Forelimb muscle (tissue), 1 donor: ENCODE results near the gene FTL. TPM values are rescaled to one million over a fixed set of nuclear protein-coding genes. Genes with fewer than 3 reads are reported as not detected.

Source experiments
- DNase-seq: peaks from one replicate; pipeline ENCODE4 v3.0.0-alpha.2; 2013; ENCODE audit warnings: low read depth
- polyA plus RNA-seq: library from polyadenylated mRNA; unstranded; fragments of 120-200 nt; gene quantifications from one replicate; pipeline ENCODE4 v1.2.1, GENCODE V29; 2013; ENCODE audit not compliant: insufficient read length

Gene FTL
- polyA plus RNA-seq, 1 donor = 520 TPM

GRCh38 chr19:48991873-48992580, 26.9 kb downstream of the FTL start:
- peak; percentile 44 for DNase-seq

- no peak for DNase-seq
These were observed 27.6 kb downstream of the FTL start for GRCh38 chr19:48992581-48993174.

DNA sequence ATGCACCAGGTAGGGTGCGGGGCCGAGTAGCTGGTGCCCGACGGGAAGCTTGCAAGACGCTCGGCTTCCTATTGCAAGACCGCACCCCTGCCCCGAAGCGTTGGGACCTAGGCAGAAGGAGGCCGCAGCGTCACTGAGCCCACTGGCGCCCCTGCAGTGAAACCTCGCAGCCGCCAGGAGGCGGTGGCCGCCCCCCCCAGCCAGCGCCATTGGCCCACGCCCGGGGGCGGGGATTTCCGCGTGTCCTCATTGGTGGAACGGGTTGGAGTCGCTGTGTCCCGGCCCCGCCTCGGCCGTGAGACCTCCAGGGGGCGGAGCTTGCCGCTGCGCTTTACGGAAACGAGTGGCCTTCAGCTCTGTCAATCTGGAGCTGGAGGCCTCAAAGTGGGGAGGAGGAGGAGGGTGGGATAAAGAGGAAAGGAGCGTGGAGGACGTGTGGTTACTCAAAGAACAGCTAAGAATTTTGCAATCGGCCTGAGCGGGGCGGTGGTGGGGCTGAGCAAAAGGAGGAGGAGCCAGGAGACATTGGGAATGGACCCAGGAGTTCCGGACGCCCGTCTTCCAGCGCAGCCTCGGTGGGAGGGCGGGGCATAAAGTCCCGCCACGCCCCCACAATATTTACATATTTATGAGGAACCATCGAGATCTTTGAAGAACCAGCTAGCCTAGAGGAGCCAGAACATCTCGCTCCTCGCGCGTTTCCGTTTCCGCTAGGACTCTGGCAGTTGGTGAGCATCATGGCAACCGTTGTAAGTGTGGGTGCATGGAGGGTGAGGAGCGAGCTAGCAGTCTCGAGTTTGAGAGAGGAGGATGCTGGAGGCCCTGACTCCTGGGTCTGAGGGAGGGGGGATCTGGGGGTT, 28.3 kb downstream of the FTL start, which contains the start of the genes GYS1 and RUVBL2:
Gene GYS1 (minus strand): TSS at position 135 of the 860 bp plus-strand sequence. CDS start 197 bp downstream, outside the sequence.
Gene RUVBL2 (plus strand): TSS at position 713 of the 860 bp plus-strand sequence. CDS start 25 bp downstream, at position 738.
- DNase-seq = peak; percentile 98

DNA sequence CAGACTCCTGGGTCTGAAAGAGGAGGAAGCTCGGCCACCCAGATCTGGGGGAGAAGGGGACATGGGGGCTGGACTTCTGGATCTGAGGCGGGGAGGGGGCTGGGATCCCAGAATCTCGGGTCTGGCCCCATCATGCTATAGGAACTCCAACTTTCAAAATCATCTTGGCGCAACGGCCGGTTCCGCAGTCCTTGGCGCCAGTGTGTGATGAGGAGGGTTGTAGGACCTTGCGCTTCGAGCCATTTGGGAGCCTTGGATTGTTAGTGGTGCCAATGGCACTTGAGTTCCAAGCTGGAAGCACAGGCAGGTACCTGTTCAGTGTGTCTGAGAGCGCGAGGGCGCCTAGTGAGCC, 28.9 kb downstream of the FTL start:
- DNase-seq = no peak

- no peak for DNase-seq
These were observed 32.9 kb downstream of the FTL start for GRCh38 chr19:48997972-48998371.

- DNase-seq = no peak
These were observed 34.6 kb downstream of the FTL start for GRCh38 chr19:48999481-49000325.

DNA sequence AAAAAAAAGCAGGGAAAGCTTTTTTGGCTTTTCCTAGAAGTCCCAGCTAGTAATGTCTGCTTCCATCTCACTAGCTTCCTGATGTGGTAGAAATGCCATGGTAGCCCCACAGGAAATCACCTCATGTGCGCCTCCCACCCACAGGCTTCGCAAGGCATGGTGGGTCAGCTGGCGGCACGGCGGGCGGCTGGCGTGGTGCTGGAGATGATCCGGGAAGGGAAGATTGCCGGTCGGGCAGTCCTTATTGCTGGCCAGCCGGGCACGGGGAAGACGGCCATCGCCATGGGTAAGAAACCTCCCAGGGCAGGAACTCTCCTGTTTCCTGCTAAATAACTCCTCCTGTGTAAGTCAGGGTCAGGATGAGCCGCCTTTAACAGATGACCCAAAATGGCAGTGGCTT, 39.0 kb downstream of the FTL start:
- no peak for DNase-seq

DNA sequence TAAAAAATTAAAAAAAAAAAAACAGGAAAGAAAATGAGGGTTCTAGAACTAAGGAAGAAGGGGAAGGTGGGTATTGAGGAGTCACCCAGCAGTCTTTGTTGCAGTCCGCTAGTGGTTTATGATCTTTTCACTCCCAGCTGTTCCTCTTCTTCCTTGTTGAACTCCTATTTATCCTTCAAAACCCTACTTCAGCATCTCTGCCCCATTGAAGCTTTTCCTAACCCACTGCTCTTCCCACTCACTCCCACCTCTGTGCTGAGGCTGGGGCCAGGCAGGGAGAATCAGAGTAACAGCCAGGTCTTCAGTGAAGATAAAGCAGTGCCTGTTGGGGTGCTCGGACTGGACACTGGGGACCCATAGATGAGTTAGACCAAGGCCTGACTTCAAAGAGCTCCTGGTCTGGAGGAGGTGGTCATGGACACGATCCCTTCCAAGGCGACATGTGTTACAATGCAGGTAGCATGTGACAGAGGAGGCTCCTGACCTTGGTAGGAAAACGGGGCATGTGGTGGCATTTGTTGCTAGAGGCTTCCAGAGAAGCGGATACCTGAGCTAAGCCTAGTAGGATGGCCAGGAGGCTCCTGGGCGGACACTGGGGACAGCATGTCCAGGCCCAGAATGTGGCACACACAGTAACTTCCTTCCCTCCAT, 40.0 kb downstream of the FTL start:
- no peak for DNase-seq

GRCh38 chr19:49006905-49007304, 41.8 kb downstream of the FTL start:
- DNase-seq = no peak

DNA sequence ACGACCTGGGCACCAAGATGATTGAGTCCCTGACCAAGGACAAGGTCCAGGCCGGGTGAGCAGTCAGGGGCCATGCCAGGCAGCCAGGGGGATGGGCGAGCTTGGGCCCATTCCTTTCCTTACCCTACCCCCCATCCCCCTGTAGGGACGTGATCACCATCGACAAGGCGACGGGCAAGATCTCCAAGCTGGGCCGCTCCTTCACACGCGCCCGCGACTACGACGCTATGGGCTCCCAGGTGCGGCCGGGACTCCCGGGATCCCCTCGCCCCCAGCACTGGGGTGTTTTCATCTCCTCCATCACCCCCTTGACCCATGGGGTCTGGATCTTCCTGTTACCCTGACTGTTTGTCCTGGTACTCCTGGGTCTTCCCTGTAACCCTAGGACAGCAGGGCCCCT, 44.7 kb downstream of the FTL start:
- no peak for DNase-seq

DNA sequence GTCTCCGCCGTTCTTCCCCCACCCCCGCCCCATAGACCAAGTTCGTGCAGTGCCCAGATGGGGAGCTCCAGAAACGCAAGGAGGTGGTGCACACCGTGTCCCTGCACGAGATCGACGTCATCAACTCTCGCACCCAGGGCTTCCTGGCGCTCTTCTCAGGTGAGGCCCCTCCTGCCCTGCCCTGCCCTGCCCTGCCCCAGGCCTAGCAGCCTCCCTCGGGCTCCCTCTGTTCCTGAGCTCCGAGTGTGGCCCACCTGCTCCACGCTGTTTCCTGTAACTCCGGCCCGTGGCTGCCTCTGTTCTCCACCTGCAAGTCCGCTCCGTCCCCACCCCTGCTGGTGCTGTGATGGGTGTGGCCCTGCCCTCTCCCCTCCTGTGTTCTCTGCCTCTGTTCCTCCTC, 45.3 kb downstream of the FTL start:
- no peak for DNase-seq

- DNase-seq = no peak
These were observed 46.1 kb downstream of the FTL start for GRCh38 chr19:49011194-49011593.

DNA sequence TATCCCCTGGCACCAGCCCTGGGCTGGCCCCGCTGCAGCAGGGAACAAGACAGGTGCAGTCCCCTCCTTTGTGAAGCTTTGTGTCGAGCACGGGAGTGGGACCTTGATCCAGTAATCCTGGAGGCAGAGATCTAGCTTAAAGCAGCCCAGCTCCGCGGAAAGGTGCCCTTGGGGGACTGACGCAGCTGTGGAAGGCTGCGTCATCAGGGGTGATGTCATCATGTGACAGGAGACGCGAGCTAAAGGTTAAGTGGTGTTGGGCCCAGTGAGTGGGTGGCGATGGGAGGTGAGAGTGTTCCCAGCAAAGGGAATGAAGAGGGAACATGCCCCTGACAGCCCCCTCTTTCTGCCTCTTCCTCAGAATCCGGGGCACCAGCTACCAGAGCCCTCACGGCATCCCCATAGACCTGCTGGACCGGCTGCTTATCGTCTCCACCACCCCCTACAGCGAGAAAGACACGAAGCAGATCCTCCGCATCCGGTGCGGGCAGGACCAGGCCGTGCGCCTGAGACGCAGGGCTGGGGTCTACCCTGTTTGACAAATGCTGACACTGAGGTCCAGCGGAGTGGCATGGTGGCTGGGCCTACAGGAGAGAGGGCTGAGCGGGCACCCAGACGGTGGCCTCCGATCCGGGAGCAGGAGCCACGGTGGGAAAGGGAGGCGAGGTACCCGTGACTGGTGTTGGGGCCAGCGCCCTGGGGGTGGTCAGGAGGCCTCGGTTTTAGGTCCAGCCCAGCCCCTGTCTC, 49.2 kb downstream of the FTL start:
- no peak for DNase-seq

DNA sequence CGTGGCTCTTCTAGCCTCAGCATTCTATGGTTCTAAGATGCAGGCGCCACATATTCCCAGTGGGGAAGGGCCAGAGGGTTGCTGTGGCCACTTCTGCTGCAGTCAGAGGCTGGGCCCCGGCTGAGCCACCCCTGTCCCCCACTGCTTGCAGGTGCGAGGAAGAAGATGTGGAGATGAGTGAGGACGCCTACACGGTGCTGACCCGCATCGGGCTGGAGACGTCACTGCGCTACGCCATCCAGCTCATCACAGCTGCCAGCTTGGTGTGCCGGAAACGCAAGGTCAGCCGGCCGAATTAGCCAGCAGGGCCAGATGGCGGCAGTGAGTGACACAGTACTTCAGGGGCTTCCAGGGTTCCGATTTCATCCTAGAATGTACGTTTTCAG, 49.8 kb downstream of the FTL start:
- no peak for DNase-seq

DNA sequence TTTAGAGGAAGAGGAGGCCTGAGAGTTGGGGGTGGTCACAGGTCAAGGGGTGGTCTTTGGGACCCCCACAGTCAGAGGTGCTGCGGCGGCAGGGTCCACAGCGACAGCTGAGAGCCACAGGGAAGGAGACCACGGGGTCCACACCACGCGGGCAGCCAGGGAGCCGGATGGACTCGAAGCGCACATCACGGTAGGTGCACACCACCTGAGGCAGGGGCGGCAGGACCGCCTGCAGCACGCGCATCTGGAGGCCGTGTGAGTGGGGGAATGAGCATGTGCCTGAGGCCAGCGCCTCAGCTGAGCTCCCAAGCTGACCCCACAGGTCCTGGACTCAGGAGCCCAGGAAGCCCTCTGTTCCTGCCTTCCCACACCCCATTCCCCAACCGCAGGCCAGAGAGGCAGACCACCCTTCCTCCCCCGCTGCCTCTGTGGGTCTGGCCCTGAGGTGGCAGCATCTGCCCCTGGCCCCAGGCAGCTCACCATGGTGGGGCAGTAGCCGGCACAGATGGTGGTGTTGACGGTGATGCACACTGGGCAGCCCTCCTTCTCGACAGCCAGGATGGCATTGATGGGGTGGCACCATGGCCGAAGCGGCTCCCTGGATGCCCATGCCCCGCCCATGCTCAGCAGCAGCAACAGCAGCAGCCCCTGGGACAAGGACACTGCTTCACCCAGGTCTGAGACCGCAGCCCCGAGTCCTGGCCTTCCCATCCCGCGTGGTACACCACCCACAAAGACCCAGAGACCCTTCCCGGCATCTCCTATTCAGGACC, 51.1 kb downstream of the FTL start:
- DNase-seq = no peak
